Measurements from ENCODE around the gene ING2. TPM values are rescaled to one million over a fixed set of nuclear protein-coding genes. Genes with fewer than 3 reads are reported as not detected.

The ING2 gene
- total RNA-seq, 2 donors from 2014 or later, result 3.0 to 7.9 TPM

DNA sequence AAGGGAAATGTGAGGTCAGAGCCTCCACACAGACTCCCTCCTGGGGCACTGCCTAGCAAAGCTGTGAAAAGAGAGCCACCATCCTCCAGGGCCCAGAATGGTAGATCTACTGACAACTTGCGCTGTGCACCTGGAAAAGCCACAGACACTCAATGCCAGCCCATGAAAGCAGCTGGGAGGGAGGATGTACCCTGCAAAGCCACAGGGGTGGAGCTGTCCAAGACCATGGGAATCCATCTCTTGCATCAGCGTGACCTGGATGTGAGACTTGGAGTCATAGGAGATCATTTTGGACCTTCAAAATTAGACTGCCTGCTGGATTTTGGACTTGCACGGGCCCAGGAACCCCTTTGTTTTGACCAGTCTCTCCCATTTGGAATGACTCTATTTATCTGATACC is 37.6 kb upstream of the ING2 start:
- Histone ChIP-seq H3K27me3 (replicated peaks; ENCODE audit: insufficient read depth) (no peaks in the 10 kb centered on the region), H3K27ac (no peak overlapping the region), H3K4me3 (no peak overlapping the region), H3K9me3 (no peaks in the 10 kb centered on the region), H3K36me3 (no peaks in the 10 kb centered on the region), H3K4me1 (ENCODE audit: control insufficient read depth in 1 of 2, low read depth in 2 of 2) (no peaks in the 10 kb centered on the region)
- ATAC-seq (ENCODE audit: insufficient number of reproducible peaks, low FRiP score, low read depth), result no peak
- TF ChIP-seq CTCF (IDR thresholded peaks at IDR 0.05), result no peak
- DNase-seq (ENCODE audit: low spot score), result no peak

DNA sequence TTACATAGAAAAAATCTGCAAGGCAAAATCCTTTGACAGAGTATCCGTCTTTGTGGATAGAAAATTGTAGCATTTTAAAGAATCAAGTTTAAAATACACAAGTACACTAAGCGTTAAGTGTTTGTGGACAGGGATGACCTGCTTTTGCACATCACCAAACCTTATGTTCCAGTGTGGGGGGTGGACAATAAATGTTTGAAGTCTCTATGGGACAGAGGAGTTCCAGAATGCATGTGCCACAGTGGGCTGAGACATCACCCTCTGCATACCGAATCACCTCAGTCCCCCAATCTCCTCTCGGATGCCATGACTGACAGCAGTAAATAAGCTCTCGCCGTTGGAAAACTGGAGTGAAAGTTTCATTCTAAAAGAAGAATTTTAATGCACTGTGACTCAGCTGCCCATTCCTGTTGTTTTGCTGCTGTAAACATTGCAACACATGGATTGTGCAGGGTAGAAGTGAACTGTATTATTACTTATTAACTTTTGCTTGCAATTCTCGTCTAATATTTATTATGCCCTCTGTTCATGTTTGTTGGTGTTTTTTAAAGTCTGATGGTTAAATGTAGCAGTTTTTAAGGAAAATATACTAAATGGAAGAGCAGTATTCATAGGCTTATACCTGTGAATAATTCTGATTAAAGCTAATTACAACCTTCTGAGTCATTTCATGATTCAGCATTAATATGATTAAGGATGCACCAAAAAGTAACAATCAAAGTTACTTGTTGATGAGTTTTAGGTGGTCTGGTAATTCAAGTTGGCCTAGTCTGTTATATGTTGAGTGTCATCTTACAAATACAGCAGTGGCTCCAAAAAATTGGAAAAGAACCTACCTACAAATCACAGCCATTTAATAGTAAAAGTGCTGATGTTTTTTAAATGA is 36.4 kb upstream of the ING2 start:
- H3K36me3 ChIP-seq, result no peaks in the 10 kb centered on the region
- no peak for DNase-seq (ENCODE audit: low spot score)
- no peaks in the 10 kb centered on the region for H3K9me3 ChIP-seq
- TF ChIP-seq CTCF (IDR thresholded peaks at IDR 0.05), result no peak
- no peak overlapping the region for H3K4me3 ChIP-seq
- H3K27ac ChIP-seq, result no peak overlapping the region
- H3K4me1 ChIP-seq (ENCODE audit: control insufficient read depth in 1 of 2, low read depth in 2 of 2), result no peaks in the 10 kb centered on the region
- no peaks in the 10 kb centered on the region for H3K27me3 ChIP-seq (replicated peaks; ENCODE audit: insufficient read depth)
- ATAC-seq (ENCODE audit: insufficient number of reproducible peaks, low FRiP score, low read depth), result no peak

DNA sequence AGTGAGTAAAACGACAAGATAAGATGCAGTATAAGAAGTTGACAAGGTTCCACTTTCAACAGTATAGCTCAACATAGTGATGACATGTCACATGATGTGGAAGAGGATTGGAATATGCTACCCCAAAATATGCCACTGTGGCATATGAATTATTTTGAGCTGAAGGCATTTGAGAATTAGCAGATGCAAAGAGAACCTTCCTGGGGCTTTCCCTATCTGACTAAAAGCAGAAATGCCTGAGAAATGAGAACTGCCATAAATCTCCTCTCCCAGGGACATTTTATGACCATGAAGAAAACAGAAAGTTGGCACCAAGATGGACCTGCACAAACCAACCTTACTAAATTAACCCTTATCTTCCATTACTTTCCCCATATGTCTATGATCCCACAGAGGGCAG is 35.6 kb upstream of the ING2 start:
- no peak for ATAC-seq (ENCODE audit: insufficient number of reproducible peaks, low FRiP score, low read depth)
- TF ChIP-seq CTCF (IDR thresholded peaks at IDR 0.05), result no peak
- no peak for DNase-seq (ENCODE audit: low spot score)
- no peaks in the 10 kb centered on the region for H3K4me1 ChIP-seq (ENCODE audit: control insufficient read depth in 1 of 2, low read depth in 2 of 2)
- H3K27ac ChIP-seq, result no peak overlapping the region
- H3K36me3 ChIP-seq, result no peaks in the 10 kb centered on the region
- no peaks in the 10 kb centered on the region for H3K27me3 ChIP-seq (replicated peaks; ENCODE audit: insufficient read depth)
- no peaks in the 10 kb centered on the region for H3K9me3 ChIP-seq
- H3K4me3 ChIP-seq, result no peak overlapping the region

GRCh38 chr4:183469936-183470335 is 34.9 kb upstream of the ING2 start:
- Histone ChIP-seq H3K9me3 (no peaks in the 10 kb centered on the region), H3K36me3 (no peaks in the 10 kb centered on the region), H3K27ac (no peak overlapping the region), H3K27me3 (replicated peaks; ENCODE audit: insufficient read depth) (no peaks in the 10 kb centered on the region), H3K4me1 (ENCODE audit: control insufficient read depth in 1 of 2, low read depth in 2 of 2) (no peaks in the 10 kb centered on the region), H3K4me3 (no peak overlapping the region)
- ATAC-seq (ENCODE audit: insufficient number of reproducible peaks, low FRiP score, low read depth), result no peak
- no peak for TF ChIP-seq CTCF (IDR thresholded peaks at IDR 0.05)
- no peak for DNase-seq (ENCODE audit: low spot score)

GRCh38 chr4:183470821-183471220 is 34.0 kb upstream of the ING2 start:
- Histone ChIP-seq H3K27me3 (replicated peaks; ENCODE audit: insufficient read depth) (no peaks in the 10 kb centered on the region), H3K36me3 (no peaks in the 10 kb centered on the region), H3K4me1 (ENCODE audit: control insufficient read depth in 1 of 2, low read depth in 2 of 2) (no peaks in the 10 kb centered on the region), H3K27ac (no peak overlapping the region), H3K4me3 (no peak overlapping the region), H3K9me3 (no peaks in the 10 kb centered on the region)
- no peak for TF ChIP-seq CTCF (IDR thresholded peaks at IDR 0.05)
- no peak for DNase-seq (ENCODE audit: low spot score)
- no peak for ATAC-seq (ENCODE audit: insufficient number of reproducible peaks, low FRiP score, low read depth)
